Activated CD8-positive, alpha-beta memory T cell treated with anti-CD3 and anti-CD28 coated beads, Interleukin-2, amount 50 U/mL, for 24 hours (primary cell): ENCODE results near the gene NUDT16L1.

Experiments
- DNase-seq: peaks from one replicate; pipeline ENCODE4 v3.0.0-alpha.2; 2020; ENCODE audit errors: extremely low read depth

Gene NUDT16L1

GRCh38 chr16:4694642-4695451 is 1.5 kb downstream of the NUDT16L1 start:
- DNase-seq = no peak

GRCh38 chr16:4695473-4696171 is 2.3 kb downstream of the NUDT16L1 start:
- no peak for DNase-seq

- DNase-seq = no peak
Measured at GRCh38 chr16:4696172-4696904, 3.0 kb downstream of the NUDT16L1 start.

GRCh38 chr16:4696905-4697847 is 3.8 kb downstream of the NUDT16L1 start:
- DNase-seq = no peak

- no peak for DNase-seq
Measured at GRCh38 chr16:4697848-4698291, 4.5 kb downstream of the NUDT16L1 start.

GRCh38 chr16:4698321-4699045 is 5.1 kb downstream of the NUDT16L1 start:
- DNase-seq = no peak

- DNase-seq = no peak
Measured at GRCh38 chr16:4699046-4699556, 5.7 kb downstream of the NUDT16L1 start.

GRCh38 chr16:4700380-4700996 is 7.1 kb downstream of the NUDT16L1 start:
- no peak for DNase-seq

- no peak for DNase-seq
Measured at GRCh38 chr16:4700997-4701743, 7.8 kb downstream of the NUDT16L1 start.

GRCh38 chr16:4701791-4702465 is 8.6 kb downstream of the NUDT16L1 start:
- DNase-seq = no peak

GRCh38 chr16:4702466-4702808 is 9.1 kb downstream of the NUDT16L1 start:
- no peak for DNase-seq

- DNase-seq = no peak
Measured at GRCh38 chr16:4703906-4704305, 10.5 kb downstream of the NUDT16L1 start.

- DNase-seq = no peak
Measured at GRCh38 chr16:4704491-4704890, 11.1 kb downstream of the NUDT16L1 start.

- DNase-seq = no peak
Measured at GRCh38 chr16:4704913-4705312, 11.6 kb downstream of the NUDT16L1 start.

- DNase-seq = no peak
Measured at GRCh38 chr16:4706871-4707270, 13.5 kb downstream of the NUDT16L1 start.

- DNase-seq = no peak
Measured at GRCh38 chr16:4709481-4709880, 16.1 kb downstream of the NUDT16L1 start.

- no peak for DNase-seq
Measured at GRCh38 chr16:4713663-4714501, 20.5 kb downstream of the NUDT16L1 start.

- no peak for DNase-seq
Measured at GRCh38 chr16:4714996-4715395, 21.6 kb downstream of the NUDT16L1 start.
